H1 (cell line): Measurements from ENCODE around the gene CRB2. TPM values are rescaled to one million over a fixed set of nuclear protein-coding genes. Genes with fewer than 3 reads are reported as not detected.

Experiments used
- RFX5 ChIP-seq: IDR thresholded peaks from 2 replicates; pipeline ENCODE4 v1.6.1; 2011; ENCODE audit warnings: low read depth, low read length, improper control_type of control experiment, borderline replicate concordance
- polyA plus RNA-seq, 7 experiments: library from polyadenylated mRNA; depleted of rRNA in 3 of 7; stranded (reverse) in 5 of 7; unstranded in 2 of 7; fragments of >200 nt in 5 of 7; fragments of 200-250 nt in 2 of 7; gene quantifications; 1 replicate in 5 of 7; 2 replicates in 1 of 7; 4 replicates in 1 of 7; pipeline versions ENCODE4 v1.2.1 to v1.2.3, GENCODE V29; 2011 to 2013; ENCODE audit warnings: missing spikeins in 2 of 7, mixed read lengths in 2 of 7
- total RNA-seq: library from RNA; stranded (reverse); fragmentation: NEBNext Ultra II Directional; extraction: Animal tissue kit (Norgen Biotek cat#: 25700); gene quantifications from 2 replicates; pipeline ENCODE4 v1.2.1, GENCODE V29; 2021

CRB2 gene
- total and polyA plus RNA-seq, 2 of the 8 experiments (the other 6 are each of a cell fraction or from before 2014, with no cell fraction given): 4.0 to 8.4 TPM

GRCh38 chr9:123392802-123393201, 36.8 kb downstream of the CRB2 start (continued):
- TF ChIP-seq RFX5: no peak
